ENCODE results near the gene GNG13.

GNG13 gene

DNA sequence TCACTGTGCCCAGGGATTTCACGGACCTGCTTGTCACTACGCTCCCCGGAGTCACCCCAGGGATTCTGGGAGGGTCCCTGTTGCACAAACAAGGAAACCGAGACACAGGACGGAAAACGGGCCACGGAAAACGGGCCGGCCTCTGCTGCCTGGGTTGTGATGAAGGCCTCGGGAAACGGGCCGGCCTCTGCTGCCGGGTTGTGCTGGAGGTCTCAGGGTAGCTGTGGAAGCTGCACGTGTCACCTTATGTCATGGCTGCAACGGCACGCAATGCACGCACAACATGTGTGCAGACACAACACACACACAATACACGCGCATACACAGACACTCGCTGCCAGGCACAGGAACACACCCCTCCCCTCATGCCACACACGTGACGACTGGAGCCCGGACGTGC is 27.0 kb upstream of the GNG13 start:
- TF ChIP-seq, protein P1, sequence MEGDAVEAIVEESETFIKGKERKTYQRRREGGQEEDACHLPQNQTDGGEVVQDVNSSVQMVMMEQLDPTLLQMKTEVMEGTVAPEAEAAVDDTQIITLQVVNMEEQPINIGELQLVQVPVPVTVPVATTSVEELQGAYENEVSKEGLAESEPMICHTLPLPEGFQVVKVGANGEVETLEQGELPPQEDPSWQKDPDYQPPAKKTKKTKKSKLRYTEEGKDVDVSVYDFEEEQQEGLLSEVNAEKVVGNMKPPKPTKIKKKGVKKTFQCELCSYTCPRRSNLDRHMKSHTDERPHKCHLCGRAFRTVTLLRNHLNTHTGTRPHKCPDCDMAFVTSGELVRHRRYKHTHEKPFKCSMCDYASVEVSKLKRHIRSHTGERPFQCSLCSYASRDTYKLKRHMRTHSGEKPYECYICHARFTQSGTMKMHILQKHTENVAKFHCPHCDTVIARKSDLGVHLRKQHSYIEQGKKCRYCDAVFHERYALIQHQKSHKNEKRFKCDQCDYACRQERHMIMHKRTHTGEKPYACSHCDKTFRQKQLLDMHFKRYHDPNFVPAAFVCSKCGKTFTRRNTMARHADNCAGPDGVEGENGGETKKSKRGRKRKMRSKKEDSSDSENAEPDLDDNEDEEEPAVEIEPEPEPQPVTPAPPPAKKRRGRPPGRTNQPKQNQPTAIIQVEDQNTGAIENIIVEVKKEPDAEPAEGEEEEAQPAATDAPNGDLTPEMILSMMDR (IDR thresholded peaks at IDR 0.05), result no peak

DNA sequence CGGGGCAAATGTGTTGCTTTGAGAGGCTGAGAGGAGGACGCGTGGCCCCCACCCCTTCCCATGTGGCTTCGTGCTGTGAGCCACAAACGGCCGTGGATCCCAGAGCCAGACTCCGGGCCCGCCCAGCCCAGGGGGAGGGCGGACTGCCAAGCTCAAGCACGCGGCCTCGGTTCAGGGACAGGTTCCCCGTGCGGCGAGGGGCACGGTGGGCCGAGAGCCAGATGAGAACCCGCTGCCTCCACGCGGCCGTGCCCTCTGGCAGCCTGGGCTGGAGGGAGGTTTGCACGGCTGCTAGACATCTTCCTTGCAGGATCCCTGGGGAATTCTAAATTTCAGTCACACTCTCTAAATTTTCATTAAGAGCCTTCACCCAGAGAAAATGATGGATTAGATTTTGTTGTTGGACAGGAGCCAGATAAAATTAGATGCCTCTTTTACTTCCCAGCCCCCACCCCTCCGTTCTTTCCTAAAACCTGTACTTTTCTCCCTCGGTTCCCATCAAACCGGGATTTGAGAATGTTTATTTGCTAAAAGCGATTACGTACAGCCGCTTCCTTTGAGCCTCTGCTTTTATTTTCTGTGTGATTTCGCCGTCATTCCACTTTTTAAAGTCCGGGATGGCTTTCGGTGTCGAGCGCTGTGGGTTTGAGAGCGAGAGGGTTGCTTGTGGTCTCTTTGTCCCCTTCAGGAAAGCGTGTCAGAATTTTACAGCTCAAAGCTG is 25.0 kb upstream of the GNG13 start:
- TF ChIP-seq, protein P1 (IDR thresholded peaks at IDR 0.05), result no peak

DNA sequence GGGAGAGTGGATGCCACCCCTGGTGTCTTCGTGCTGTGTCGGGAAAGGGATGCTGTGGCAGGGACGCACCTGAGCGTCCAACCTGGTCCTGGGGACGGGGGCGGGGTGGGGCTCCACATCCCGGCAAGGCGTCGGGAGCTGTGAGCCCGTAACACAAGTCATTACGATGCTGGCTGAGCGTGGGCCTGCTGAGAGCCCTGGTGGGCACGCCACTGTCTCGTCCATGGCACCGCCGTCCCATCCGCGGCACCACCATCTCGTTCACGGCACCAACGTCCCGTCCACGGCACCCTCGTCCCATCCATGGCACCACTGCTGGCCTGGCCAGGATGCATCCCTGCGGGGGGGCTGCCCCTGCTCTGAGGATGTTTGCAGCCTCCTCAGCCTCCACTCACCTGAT is 24.1 kb upstream of the GNG13 start:
- TF ChIP-seq, protein P1 (IDR thresholded peaks at IDR 0.05), result no peak

DNA sequence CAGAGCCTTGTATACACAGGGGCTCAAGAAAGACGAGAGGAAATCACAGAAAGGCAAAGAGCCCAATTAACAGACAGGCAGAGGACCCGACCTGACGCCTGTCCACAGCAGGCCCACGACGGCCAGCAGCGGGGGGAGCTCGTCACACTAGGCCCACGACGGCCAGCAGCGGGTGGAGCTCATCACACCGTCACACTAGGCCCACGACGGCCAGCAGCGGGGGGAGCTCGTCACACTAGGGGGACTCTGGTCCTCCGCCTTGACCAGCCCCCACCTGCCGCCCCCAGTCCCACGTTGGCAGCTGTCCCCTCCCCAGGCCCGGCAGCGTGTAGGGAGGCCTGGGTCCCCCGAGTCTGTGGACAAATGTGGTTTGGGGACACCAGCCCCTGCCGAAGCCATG is 23.7 kb upstream of the GNG13 start:
- TF ChIP-seq, protein P1 (IDR thresholded peaks at IDR 0.05), result no peak

DNA sequence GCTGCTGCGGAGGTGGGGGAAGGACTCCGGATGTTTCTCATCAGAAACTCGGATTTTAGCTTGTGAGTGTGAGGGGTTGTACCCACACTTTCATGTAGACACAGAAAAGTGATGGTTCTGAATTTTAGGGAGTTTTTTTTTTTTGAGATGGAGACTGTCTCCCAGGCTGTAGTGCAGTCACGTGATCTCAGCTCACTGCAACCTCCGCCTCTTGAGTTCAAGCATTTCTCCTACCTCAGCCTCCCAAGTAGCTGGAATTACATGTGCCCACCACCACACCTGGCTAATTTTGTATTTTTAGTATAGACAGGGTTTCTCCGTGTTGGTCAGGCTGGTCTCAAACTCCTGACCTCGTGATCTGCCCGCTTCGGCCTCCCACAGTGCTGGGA is 22.4 kb upstream of the GNG13 start:
- TF ChIP-seq, protein P1 (IDR thresholded peaks at IDR 0.05), result no peak

DNA sequence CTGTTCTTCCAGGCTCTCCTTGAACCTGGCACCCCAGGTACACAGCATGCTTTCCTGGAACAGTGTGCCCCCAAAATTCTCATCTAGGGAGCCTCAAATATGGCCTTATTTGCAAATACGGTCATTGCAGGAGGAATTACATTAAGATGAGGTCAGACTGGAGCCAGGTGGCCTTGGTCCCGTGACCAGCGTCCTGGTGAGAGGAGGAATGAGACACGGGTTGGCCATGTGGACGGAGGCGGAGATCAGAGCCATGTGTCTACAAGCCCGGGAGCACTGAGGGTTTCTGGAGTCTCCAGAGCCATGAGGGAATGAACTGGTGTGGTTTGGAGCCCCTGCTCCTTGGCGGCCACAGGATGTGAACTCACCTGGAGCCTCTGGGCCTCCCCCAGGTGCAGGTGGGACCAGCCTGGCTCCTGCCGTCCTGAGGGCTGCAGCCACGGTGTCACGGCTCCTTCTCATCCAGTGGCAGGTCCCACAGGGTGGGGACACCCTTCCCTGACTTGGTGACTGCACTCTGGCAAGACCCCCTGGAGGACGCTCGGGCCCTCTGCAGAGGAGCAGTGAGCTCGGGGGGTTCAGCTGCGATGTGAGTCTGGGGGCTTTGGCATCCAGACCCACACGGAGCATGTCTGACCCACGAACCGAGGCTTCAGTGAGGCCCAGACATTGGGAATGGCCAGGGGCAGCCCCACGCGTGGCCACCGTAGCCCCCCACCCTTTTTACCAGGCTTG is 21.8 kb upstream of the GNG13 start:
- TF ChIP-seq, protein P1 (IDR thresholded peaks at IDR 0.05), result no peak

DNA sequence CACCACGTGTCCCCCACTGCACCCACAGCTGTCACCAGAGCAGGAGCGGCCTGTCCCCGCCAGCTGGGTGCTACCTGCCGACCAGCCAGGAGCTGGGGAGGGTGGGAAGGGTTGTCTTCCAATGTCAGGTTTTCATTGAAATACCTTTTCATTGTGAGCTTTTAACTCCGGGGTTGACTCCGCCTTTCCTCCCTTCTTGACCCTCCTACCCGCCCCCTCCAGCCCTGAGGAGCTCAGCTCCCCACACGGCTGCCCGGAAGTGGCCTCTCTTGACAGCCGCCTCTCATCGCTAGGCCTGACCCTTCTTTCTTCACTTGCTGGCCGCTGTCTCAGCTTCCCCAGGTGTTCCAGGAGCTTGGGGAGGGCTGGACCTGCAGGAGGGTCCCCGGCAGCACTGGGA is 21.2 kb upstream of the GNG13 start:
- TF ChIP-seq, protein P1 (IDR thresholded peaks at IDR 0.05), result no peak
